ENCODE measurements around the gene KIF3B.
"Not testable (repeated sequence)": the region's sequence is repeated elsewhere in the genome, so short reads cannot be mapped to it uniquely, and the experiment has no call there.

The KIF3B gene

GRCh38 chr20:32357869-32358631, 80.6 kb downstream of the KIF3B start, which contains the start of gene ASXL1:
TSS of gene ASXL1 (plus strand) at chr20:32358331. CDS start at chr20:32358776, 445 bp downstream.
- peak; percentile 93 for DNase-seq

GRCh38 chr20:32358632-32358882, 81.1 kb downstream of the KIF3B start:
- no peak for DNase-seq

- DNase-seq: peak; percentile 79
Measured at GRCh38 chr20:32358883-32359632, 81.6 kb downstream of the KIF3B start.

- no peak for DNase-seq
Measured at GRCh38 chr20:32359633-32360332, 82.3 kb downstream of the KIF3B start.

- DNase-seq: no peak
Measured at GRCh38 chr20:32360333-32360634, 82.8 kb downstream of the KIF3B start.

GRCh38 chr20:32362901-32363364, 85.5 kb downstream of the KIF3B start:
- DNase-seq: no peak

- DNase-seq: no peak
Measured at GRCh38 chr20:32363492-32363891, 86.0 kb downstream of the KIF3B start.

GRCh38 chr20:32364554-32365208, 87.2 kb downstream of the KIF3B start:
- no peak for DNase-seq

GRCh38 chr20:32365564-32365963, 88.1 kb downstream of the KIF3B start:
- DNase-seq: no peak

GRCh38 chr20:32366380-32366779, 88.9 kb downstream of the KIF3B start:
- no peak for DNase-seq

- DNase-seq: no peak
Measured at GRCh38 chr20:32368323-32368722, 90.9 kb downstream of the KIF3B start.

- no peak for DNase-seq
Measured at GRCh38 chr20:32368925-32369324, 91.5 kb downstream of the KIF3B start.

- no peak for DNase-seq
Measured at GRCh38 chr20:32370897-32371296, 93.4 kb downstream of the KIF3B start.

- no peak for DNase-seq
Measured at GRCh38 chr20:32378461-32378860, 101.0 kb downstream of the KIF3B start.

GRCh38 chr20:32380037-32380436, 102.6 kb downstream of the KIF3B start:
- DNase-seq: not testable (repeated sequence)

GRCh38 chr20:32380745-32381144, 103.3 kb downstream of the KIF3B start:
- no peak for DNase-seq

- DNase-seq: no peak
Measured at GRCh38 chr20:32382102-32382950, 104.9 kb downstream of the KIF3B start.

- DNase-seq: not testable (repeated sequence)
Measured at GRCh38 chr20:32383441-32383840, 106.0 kb downstream of the KIF3B start.

Data from stimulated activated CD4-positive, alpha-beta T cell treated with anti-CD3 and anti-CD28 coated beads, Interleukin-12 subunit alpha, Interleukin-12 subunit beta, amount 100 ng/mL, for 4 hours (primary cell).